HCT116 (cell line): ENCODE results near the gene MYH14. TPM values are rescaled to one million over a fixed set of nuclear protein-coding genes. Genes with fewer than 3 reads are reported as not detected.

ENCODE experiments used
- ATAC-seq: fragments of 200-7000 bp; cut with Tn5 transposase; 2 replicates; pipeline ENCODE4 v1.9.1; 2020; ENCODE audit warnings: mild to moderate bottlenecking, moderate library complexity
- BruUV-seq: library from RNA; stranded (reverse); fragments of 400-500 nt; replicated peaks from 2 replicates; lab custom pipeline; 2021; lab: Mats Ljungman, UMichigan
- CTCF ChIA-PET: fragments of 300-600 bp; sonication (Branson Sonifier 250); formaldehyde crosslinking; loops from one replicate; lab custom pipeline; 2021; ENCODE audit warnings: antibody characterized with exemption; lab: Charles Lee
- POLR2A ChIA-PET: fragments of 300-600, 350-600 bp; sonication (Branson Sonifier 250); formaldehyde crosslinking; loops from one replicate; lab custom pipeline; 2021; ENCODE audit warnings: antibody characterized with exemption; lab: Charles Lee
- RAD21 ChIA-PET, 2 experiments: fragments of 300-600 bp; sonication (Branson Sonifier 250); formaldehyde crosslinking; loops; one replicate each; lab custom pipeline; 2023; ENCODE audit warnings: low total read pairs in 2 of 2; ENCODE audit not compliant: uncharacterized antibody in 2 of 2, unreplicated experiment in 2 of 2, low non-redundant PET in 1 of 2; lab: Charles Lee
- DNase-seq: peaks from one replicate; pipeline ENCODE4 v3.0.0-alpha.2; 2010; ENCODE audit warnings: low read depth, low spot score
- H2AFZ ChIP-seq: fragments of 200-600 bp; shearing (Covaris generic), sonication (generic); 2 replicates; pipeline ENCODE4 v1.6.1; 2017; ENCODE audit warnings: low read depth, mixed run types, mixed read lengths, antibody characterized with exemption, low read length; ENCODE audit not compliant: poor library complexity, severe bottlenecking
- H3K27ac ChIP-seq: 2 replicates; pipeline ENCODE4 v1.5.1; 2012; ENCODE audit warnings: low read depth, low read length
- H3K27me3 ChIP-seq: fragments of 200-600 bp; sonication (generic); 2 replicates; pipeline ENCODE4 v1.6.1; 2016; ENCODE audit warnings: mixed run types, low read length, mixed read lengths; ENCODE audit not compliant: insufficient read depth
- H3K36me3 ChIP-seq, 2 experiments: fragments of 200-500 bp in 1 of 2; fragments of 200-600 bp in 1 of 2; sonication (Bioruptor generic) in 1 of 2; sonication (generic) in 1 of 2; 2 replicates each; pipeline versions ENCODE4 v1.5.1 to v1.6.1; 2014 to 2016; ENCODE audit warnings: low read length in 2 of 2, inconsistent platforms in 1 of 2, mixed read lengths in 1 of 2, mixed run types in 1 of 2; ENCODE audit not compliant: insufficient read depth in 2 of 2, control insufficient read depth in 1 of 2
- H3K4me1 ChIP-seq, 2 experiments: fragments of 200-600 bp in 1 of 2; sonication (generic) in 1 of 2; 2 replicates each; pipeline versions ENCODE4 v1.5.1 to v1.6.1; 2012 to 2017; ENCODE audit warnings: low read length in 2 of 2, inconsistent platforms in 1 of 2, mild to moderate bottlenecking in 1 of 2, mixed read lengths in 1 of 2, mixed run types in 1 of 2, moderate library complexity in 1 of 2; ENCODE audit not compliant: insufficient read depth in 2 of 2, control insufficient read depth in 1 of 2
- H3K4me2 ChIP-seq: fragments of 200-600 bp; sonication (generic); 2 replicates; pipeline ENCODE4 v1.6.1; 2017; ENCODE audit warnings: mixed run types, low read length, mixed read lengths
- H3K4me3 ChIP-seq, 2 experiments: fragments of 200-600 bp in 1 of 2; sonication (generic) in 1 of 2; replicated peaks in 1 of 2; 2 replicates each; pipeline ENCODE4 v1.5.1; 2011 to 2016; ENCODE audit warnings: low read length in 2 of 2, control low read depth in 1 of 2, low read depth in 1 of 2, mild to moderate bottlenecking in 1 of 2, mixed read lengths in 1 of 2, mixed run types in 1 of 2
- H3K79me2 ChIP-seq: fragments of 200-600 bp; sonication (generic); 2 replicates; pipeline ENCODE4 v1.6.1; 2017; ENCODE audit warnings: mild to moderate bottlenecking, mixed run types, low read length, moderate library complexity, mixed read lengths; ENCODE audit not compliant: insufficient read depth
- H3K9ac ChIP-seq: fragments of 200-600 bp; sonication (generic); 2 replicates; pipeline ENCODE4 v1.6.1; 2016; ENCODE audit warnings: low read length, mixed read lengths
- H3K9me2 ChIP-seq: fragments of 200-600 bp; sonication (generic), shearing (Covaris generic); 2 replicates; pipeline ENCODE4 v1.6.1; 2017; ENCODE audit warnings: mixed run types, mild to moderate bottlenecking, moderate library complexity; ENCODE audit not compliant: insufficient read depth
- H3K9me3 ChIP-seq, 2 experiments: fragments of 200-500 bp in 1 of 2; fragments of 200-600 bp in 1 of 2; sonication (Bioruptor generic) in 1 of 2; sonication (generic) in 1 of 2; 2 replicates each; pipeline ENCODE4 v1.6.1; 2014 to 2017; ENCODE audit warnings: low read length in 2 of 2, mixed read lengths in 2 of 2, inconsistent platforms in 1 of 2, low read depth in 1 of 2, mild to moderate bottlenecking in 1 of 2, mixed run types in 1 of 2, moderate library complexity in 1 of 2; ENCODE audit not compliant: control insufficient read depth in 1 of 2, insufficient read depth in 1 of 2
- H4K20me1 ChIP-seq: fragments of 200-600 bp; sonication (generic), shearing (Covaris generic); 2 replicates; pipeline ENCODE4 v1.6.1; 2017; ENCODE audit warnings: mixed run types, mild to moderate bottlenecking, moderate library complexity; ENCODE audit not compliant: insufficient read depth
- CEBPB ChIP-seq: IDR thresholded peaks from 2 replicates; pipeline ENCODE4 v1.6.1; 2012; ENCODE audit warnings: low read depth
- CTCF ChIP-seq, 3 experiments: fragments of 200-600 bp in 1 of 3; sonication (generic) in 1 of 3; IDR thresholded peaks in 2 of 3; conservative IDR thresholded peaks in 1 of 3; 2 replicates each; pipeline ENCODE4 v1.5.1; 2012 to 2017; ENCODE audit warnings: low read depth in 2 of 3, low read length in 2 of 3, antibody characterized with exemption in 1 of 3, borderline replicate concordance in 1 of 3, control low read depth in 1 of 3, mild to moderate bottlenecking in 1 of 3, mixed read lengths in 1 of 3, mixed run types in 1 of 3, moderate library complexity in 1 of 3; ENCODE audit not compliant: insufficient read depth in 1 of 3
- JUND ChIP-seq: IDR thresholded peaks from 2 replicates; pipeline ENCODE4 v1.6.1; 2012
- POLR2A ChIP-seq: IDR thresholded peaks from 2 replicates; pipeline ENCODE4 v1.7.0; 2011; ENCODE audit warnings: borderline replicate concordance; ENCODE audit not compliant: insufficient read depth, insufficient read length; ENCODE audit errors: extremely low read depth
- SIN3A ChIP-seq: IDR thresholded peaks from 2 replicates; pipeline ENCODE4 v1.6.1; 2012; ENCODE audit warnings: low read depth
- SRF ChIP-seq: IDR thresholded peaks from 2 replicates; pipeline ENCODE4 v1.6.1; 2012; ENCODE audit warnings: low read depth
- TCF7L2 ChIP-seq: IDR thresholded peaks from 2 replicates; pipeline ENCODE4 v1.7.0; 2011; ENCODE audit warnings: borderline replicate concordance, inconsistent platforms; ENCODE audit not compliant: insufficient read depth, insufficient read length; ENCODE audit errors: extremely low read depth
- YY1 ChIP-seq: IDR thresholded peaks from 2 replicates; pipeline ENCODE4 v1.6.1; 2011; ENCODE audit warnings: low read length, low read depth, moderate library complexity, mild to moderate bottlenecking; ENCODE audit not compliant: insufficient replicate concordance; ENCODE audit errors: extremely low read depth
- ZFX ChIP-seq: fragments of 450-650 bp; IDR thresholded peaks from 2 replicates; pipeline ENCODE4 v1.6.1; 2017
- intact Hi-C: fragments of 100-400 bp; cut with micrococcal nuclease; formaldehyde crosslinking; loops from 2 replicates; pipeline ENCODE4 v1.10.0; 2022
- total RNA-seq: library from RNA; stranded (reverse); gene quantifications from one replicate; pipeline ENCODE4 v1.2.1, GENCODE V29; 2021; ENCODE audit not compliant: unreplicated experiment
- TF ChIP-seq, protein P1 (sequence below): IDR thresholded peaks from 2 replicates; pipeline ENCODE4 v1.6.1; 2012; ENCODE audit warnings: low read depth

The MYH14 gene
- total RNA-seq, 1 experiment from 2014 or later, result 60.1 TPM

- Histone ChIP-seq H4K20me1 (no peaks in the 10 kb centered on the region), H3K27me3 (no peaks in the 10 kb centered on the region), H3K9me2 (no peaks in the 10 kb centered on the region), H3K9ac (no peak overlapping the region), H3K4me1 (no peaks in the 10 kb centered on the region; a peak in 1 of 4 replicates), H3K4me2 (no peak overlapping the region), H3K79me2 (no peaks in the 10 kb centered on the region), H3K27ac (no peak overlapping the region), H3K4me3 (no peak overlapping the region), H2AFZ (no peak overlapping the region)
- RAD21 ChIA-PET, result no interaction called here
- DNase-seq, result no peak
- POLR2A ChIA-PET, result no interaction called here
- BruUV-seq, result no TSS peak
- intact Hi-C loops, result no loop called here
- no peak for TF ChIP-seq JUND
- TF ChIP-seq SIN3A, result no peak
- no peak for TF ChIP-seq SRF
- no peak for TF ChIP-seq ZFX
- no peak for TF ChIP-seq POLR2A
- no peak for TF ChIP-seq CEBPB
- TF ChIP-seq, protein P1, sequence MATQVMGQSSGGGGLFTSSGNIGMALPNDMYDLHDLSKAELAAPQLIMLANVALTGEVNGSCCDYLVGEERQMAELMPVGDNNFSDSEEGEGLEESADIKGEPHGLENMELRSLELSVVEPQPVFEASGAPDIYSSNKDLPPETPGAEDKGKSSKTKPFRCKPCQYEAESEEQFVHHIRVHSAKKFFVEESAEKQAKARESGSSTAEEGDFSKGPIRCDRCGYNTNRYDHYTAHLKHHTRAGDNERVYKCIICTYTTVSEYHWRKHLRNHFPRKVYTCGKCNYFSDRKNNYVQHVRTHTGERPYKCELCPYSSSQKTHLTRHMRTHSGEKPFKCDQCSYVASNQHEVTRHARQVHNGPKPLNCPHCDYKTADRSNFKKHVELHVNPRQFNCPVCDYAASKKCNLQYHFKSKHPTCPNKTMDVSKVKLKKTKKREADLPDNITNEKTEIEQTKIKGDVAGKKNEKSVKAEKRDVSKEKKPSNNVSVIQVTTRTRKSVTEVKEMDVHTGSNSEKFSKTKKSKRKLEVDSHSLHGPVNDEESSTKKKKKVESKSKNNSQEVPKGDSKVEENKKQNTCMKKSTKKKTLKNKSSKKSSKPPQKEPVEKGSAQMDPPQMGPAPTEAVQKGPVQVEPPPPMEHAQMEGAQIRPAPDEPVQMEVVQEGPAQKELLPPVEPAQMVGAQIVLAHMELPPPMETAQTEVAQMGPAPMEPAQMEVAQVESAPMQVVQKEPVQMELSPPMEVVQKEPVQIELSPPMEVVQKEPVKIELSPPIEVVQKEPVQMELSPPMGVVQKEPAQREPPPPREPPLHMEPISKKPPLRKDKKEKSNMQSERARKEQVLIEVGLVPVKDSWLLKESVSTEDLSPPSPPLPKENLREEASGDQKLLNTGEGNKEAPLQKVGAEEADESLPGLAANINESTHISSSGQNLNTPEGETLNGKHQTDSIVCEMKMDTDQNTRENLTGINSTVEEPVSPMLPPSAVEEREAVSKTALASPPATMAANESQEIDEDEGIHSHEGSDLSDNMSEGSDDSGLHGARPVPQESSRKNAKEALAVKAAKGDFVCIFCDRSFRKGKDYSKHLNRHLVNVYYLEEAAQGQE, result no peak
- no peak for TF ChIP-seq TCF7L2
- TF ChIP-seq CTCF (IDR thresholded peaks at IDR 0.05 in 2 of 3, conservative IDR thresholded peaks at IDR 0.05 in 1 of 3; ENCODE audit: borderline replicate concordance in 1 of 3, insufficient read depth in 1 of 3, low read depth in 2 of 3, low read length in 2 of 3), result no peak
- no peak for TF ChIP-seq YY1
- TF ChIP-seq, all 23 proteins: peak for 0
- CTCF ChIA-PET, result no interaction called here
- H3K36me3 ChIP-seq, result no peaks in the 10 kb centered on the region
- ATAC-seq, result no peak
- peaks cover 0 to 3% of the 10 kb centered on the region in 2 experiments; a peak in 2 of 4 replicates for H3K9me3 ChIP-seq
These were observed 44.3 kb upstream of the MYH14 start for GRCh38 chr19:50159078-50159477.
